Measurements from ENCODE around the gene STIMATE.

The STIMATE gene

GRCh38 chr3:52809662-52810377 lies 87.5 kb downstream of the STIMATE start:
- Mint-ChIP-seq H3K27ac (no peak overlapping the region), H3K36me3 (no peaks in the 10 kb centered on the region), H3K4me1 (no peaks in the 10 kb centered on the region), H3K9me3 (no peaks in the 10 kb centered on the region), H3K27me3 (no peaks in the 10 kb centered on the region), H3K4me3 (no peak overlapping the region)

DNA sequence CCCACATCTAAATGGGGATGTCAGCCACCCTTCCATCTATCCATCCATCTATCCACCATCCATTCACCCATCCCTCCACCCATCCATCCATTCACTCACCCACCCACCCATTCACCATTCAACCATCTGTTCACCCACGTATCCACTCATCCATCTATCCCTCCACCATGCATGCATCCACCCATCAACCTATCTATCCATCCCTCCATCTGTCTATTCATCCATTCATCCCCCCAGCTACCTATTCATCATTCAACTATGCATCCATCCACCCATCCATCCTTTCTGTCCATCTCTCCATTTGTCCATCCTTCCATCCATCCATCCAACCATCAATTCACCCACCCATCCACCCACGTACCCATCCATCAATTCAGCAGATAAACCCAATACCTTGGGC lies 88.2 kb downstream of the STIMATE start:
- no peaks in the 10 kb centered on the region for H3K9me3 Mint-ChIP-seq
- H3K36me3 Mint-ChIP-seq, result no peaks in the 10 kb centered on the region
- no peaks in the 10 kb centered on the region for H3K4me1 Mint-ChIP-seq
- H3K27me3 Mint-ChIP-seq, result no peaks in the 10 kb centered on the region
- H3K27ac Mint-ChIP-seq, result no peak overlapping the region
- H3K4me3 Mint-ChIP-seq, result no peak overlapping the region

- Mint-ChIP-seq H3K4me1 (no peaks in the 10 kb centered on the region), H3K27me3 (no peaks in the 10 kb centered on the region), H3K27ac (no peak overlapping the region), H3K9me3 (no peaks in the 10 kb centered on the region), H3K4me3 (no peak overlapping the region), H3K36me3 (no peaks in the 10 kb centered on the region)
Observed at GRCh38 chr3:52805270-52806039, 91.9 kb downstream of the STIMATE start.

GRCh38 chr3:52801839-52802238 lies 95.5 kb downstream of the STIMATE start:
- Mint-ChIP-seq H3K27me3 (no peaks in the 10 kb centered on the region), H3K4me1 (no peaks in the 10 kb centered on the region), H3K27ac (no peak overlapping the region), H3K9me3 (no peaks in the 10 kb centered on the region), H3K36me3 (no peaks in the 10 kb centered on the region), H3K4me3 (no peak overlapping the region)

GRCh38 chr3:52800079-52800478 lies 97.3 kb downstream of the STIMATE start:
- H3K4me3 Mint-ChIP-seq, result no peak overlapping the region
- H3K27me3 Mint-ChIP-seq, result no peaks in the 10 kb centered on the region
- H3K36me3 Mint-ChIP-seq, result no peaks in the 10 kb centered on the region
- H3K27ac Mint-ChIP-seq, result no peak overlapping the region
- no peaks in the 10 kb centered on the region for H3K9me3 Mint-ChIP-seq
- H3K4me1 Mint-ChIP-seq, result no peaks in the 10 kb centered on the region

DNA sequence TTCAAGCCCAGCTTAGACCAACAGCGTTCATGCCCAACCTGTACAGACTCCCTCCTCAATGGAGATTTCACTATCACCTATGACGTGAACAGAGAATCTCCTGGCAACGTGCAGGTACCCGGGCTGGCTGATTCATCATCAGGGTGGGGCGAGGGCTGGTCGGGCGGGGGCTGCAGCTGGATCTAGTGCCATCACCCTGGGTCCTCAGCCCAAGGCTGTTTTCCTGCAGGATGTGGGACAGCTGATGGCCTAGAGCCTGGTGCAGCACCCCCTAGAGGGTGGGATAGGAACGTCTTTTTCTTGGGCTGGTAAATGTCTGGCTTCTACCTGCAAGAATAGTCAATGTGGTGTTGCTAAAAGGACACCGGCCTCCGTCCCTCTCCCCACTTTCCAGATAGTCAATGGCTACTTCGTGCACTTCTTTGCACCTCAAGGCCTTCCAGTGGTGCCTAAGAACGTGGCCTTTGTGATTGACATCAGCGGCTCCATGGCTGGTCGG lies 98.3 kb downstream of the STIMATE start:
- no peaks in the 10 kb centered on the region for H3K9me3 Mint-ChIP-seq
- no peak overlapping the region for H3K27ac Mint-ChIP-seq
- H3K36me3 Mint-ChIP-seq, result no peaks in the 10 kb centered on the region
- no peaks in the 10 kb centered on the region for H3K27me3 Mint-ChIP-seq
- no peak overlapping the region for H3K4me3 Mint-ChIP-seq
- no peaks in the 10 kb centered on the region for H3K4me1 Mint-ChIP-seq

DNA sequence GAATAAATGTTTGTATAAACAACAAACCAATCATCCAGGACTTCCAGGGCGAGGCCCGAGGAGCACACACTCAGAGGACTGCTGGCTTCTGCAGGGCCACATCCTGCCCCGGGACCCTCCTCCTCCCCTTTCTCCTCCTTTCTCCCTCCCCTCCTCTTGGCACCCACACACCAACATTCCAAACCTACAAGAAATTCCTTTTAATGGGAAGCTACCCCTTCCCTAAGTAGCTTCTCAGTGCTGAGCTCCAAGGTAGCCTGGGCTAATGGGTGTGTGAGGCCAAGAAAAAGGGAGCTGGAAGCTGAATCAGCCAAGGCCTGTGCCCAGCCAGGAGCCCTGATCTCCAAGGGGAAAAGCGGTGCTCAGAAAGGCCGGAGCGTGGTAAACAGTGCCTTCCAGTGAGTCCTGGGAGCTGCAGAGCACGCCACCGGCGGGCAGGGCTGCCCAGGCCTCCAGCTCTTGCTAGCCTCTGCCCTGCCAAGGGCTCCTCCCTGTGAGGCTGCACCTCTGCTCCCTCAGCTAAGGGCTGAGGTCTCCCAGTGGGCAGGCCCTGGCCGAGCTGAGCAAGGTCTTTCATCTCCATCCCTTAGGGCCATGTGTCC lies 98.9 kb downstream of the STIMATE start:
- Mint-ChIP-seq H3K36me3 (no peaks in the 10 kb centered on the region), H3K9me3 (no peaks in the 10 kb centered on the region), H3K27me3 (no peaks in the 10 kb centered on the region), H3K27ac (no peak overlapping the region), H3K4me3 (no peak overlapping the region), H3K4me1 (no peaks in the 10 kb centered on the region)

- no peak overlapping the region for H3K27ac Mint-ChIP-seq
- H3K4me1 Mint-ChIP-seq, result no peaks in the 10 kb centered on the region
- H3K27me3 Mint-ChIP-seq, result no peaks in the 10 kb centered on the region
- no peaks in the 10 kb centered on the region for H3K9me3 Mint-ChIP-seq
- no peaks in the 10 kb centered on the region for H3K36me3 Mint-ChIP-seq
- H3K4me3 Mint-ChIP-seq, result no peak overlapping the region
Observed at GRCh38 chr3:52796411-52796810, 100.9 kb downstream of the STIMATE start.

DNA sequence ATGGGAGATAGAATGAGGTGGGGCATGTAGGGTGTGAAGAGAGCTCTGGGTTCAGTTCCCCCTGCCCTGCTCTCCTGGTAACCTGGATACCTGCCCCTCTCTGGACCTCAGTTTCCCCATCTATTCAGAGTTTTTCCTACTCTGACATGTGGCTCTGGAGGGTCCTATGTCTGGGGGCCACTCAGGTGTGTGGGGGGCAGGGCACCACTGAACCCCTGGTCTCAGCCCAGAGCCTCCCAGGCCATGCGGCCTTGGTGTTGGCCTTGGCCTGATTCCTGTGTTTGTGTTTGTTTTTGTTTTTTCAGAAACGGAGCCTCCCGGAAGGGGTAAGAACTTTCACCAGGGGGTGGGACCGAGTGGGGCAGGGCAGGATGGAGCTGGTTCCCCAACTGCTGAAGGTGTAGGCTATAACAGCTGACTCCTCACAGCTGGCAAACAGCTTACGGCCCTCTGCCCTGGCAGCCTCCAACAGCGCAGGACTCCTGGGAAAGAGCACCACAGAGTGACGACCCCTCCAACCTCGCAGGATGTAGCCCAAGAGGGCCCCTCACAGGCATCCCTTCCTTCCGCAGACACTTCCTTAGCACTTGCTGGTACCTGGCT lies 101.9 kb downstream of the STIMATE start:
- Mint-ChIP-seq H3K27ac (no peak overlapping the region), H3K27me3 (no peaks in the 10 kb centered on the region), H3K4me3 (no peak overlapping the region), H3K36me3 (no peaks in the 10 kb centered on the region), H3K4me1 (no peaks in the 10 kb centered on the region), H3K9me3 (no peaks in the 10 kb centered on the region)

DNA sequence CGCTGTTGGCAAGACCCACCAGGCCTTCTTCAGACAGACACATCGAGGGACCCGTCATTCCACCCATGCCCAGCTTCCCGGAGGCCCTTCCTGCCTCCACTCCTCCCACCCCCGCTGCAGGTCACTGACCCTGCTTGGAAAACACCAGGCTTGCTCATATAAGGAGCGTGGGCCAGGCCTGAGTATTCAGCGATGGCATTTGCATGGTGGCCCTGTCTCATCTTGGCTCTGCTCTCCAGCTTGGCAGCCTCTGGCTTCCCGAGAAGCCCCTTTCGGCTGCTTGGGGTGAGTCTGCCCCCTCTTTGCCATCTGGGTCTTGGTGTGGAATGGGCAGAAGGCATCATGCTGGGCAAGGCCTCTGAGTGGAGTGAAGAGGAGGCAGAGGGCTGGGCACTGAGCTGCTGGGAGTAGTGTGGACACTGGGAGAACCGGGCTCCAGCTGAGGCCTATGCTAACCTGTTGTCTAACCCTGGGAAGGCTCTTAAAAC lies 102.7 kb downstream of the STIMATE start, which contains the start of gene ITIH3:
TSS of gene ITIH3 (plus strand) at position 185 of the 488 bp plus-strand sequence. CDS start at position 193, 8 bp downstream.
- no peaks in the 10 kb centered on the region for H3K4me1 Mint-ChIP-seq
- H3K27ac Mint-ChIP-seq, result no peak within 1 kb of the TSS

DNA sequence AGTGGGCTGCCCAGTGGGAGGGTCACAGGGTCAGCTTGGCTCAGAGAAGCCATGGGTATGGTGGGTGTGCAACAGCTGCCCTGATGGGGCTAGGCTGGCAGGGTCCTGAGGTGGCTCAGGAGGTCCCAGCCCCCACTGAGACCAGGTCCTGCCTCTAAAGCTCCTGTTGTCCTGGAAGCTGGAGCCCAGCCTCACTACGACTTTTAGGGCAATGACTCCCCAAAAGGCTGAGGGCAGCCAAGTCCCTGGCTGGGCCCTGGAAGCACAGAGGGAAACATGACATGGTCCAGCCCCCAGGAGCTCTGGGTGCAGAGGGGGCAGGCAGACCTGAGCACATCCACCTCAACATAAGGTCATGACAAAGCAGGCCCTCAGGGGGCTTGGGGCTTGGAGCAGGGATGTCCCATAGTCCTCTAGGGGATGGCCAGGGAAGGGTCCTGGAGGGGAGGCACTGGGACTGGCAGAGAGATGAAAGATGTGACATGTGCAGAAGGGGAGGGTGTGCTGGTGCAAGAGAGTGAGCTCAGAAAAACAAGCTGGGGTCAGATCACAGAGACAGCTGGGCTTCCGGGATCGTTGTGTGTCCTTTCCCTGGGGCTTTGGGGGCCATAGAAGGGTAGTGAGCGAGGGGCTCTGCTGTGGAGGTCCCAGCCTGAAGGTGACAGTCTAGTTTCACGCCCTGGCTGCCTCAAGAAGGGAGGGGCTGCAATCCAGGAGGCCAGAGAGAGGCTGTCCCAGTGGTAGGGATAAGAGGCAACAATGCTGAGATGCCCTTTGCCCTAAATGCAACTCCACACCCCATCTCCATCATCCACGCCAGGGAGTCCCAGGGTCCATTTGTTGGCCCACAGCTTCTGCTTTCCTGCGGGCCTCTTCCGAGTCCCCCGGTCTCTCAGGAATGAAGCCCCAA lies 103.4 kb downstream of the STIMATE start:
- H3K27ac Mint-ChIP-seq, result no peak overlapping the region
- no peaks in the 10 kb centered on the region for H3K36me3 Mint-ChIP-seq
- no peak overlapping the region for H3K4me3 Mint-ChIP-seq
- no peaks in the 10 kb centered on the region for H3K27me3 Mint-ChIP-seq
- H3K9me3 Mint-ChIP-seq, result no peaks in the 10 kb centered on the region
- H3K4me1 Mint-ChIP-seq, result no peaks in the 10 kb centered on the region

More for the DNA sequence above, 102.7 kb downstream of the STIMATE start, which contains the start of gene ITIH3:
- Mint-ChIP-seq H3K36me3 (no peaks in the 10 kb centered on the region), H3K4me3 (no peak within 1 kb of the TSS), H3K9me3 (no peaks in the 10 kb centered on the region), H3K27me3 (no peaks in the 10 kb centered on the region)

GRCh38 chr3:52792961-52793695 lies 104.2 kb downstream of the STIMATE start:
- no peaks in the 10 kb centered on the region for H3K4me1 Mint-ChIP-seq
- H3K4me3 Mint-ChIP-seq, result no peak overlapping the region
- H3K27ac Mint-ChIP-seq, result no peak overlapping the region
- no peaks in the 10 kb centered on the region for H3K9me3 Mint-ChIP-seq
- H3K36me3 Mint-ChIP-seq, result no peaks in the 10 kb centered on the region
- no peaks in the 10 kb centered on the region for H3K27me3 Mint-ChIP-seq

DNA sequence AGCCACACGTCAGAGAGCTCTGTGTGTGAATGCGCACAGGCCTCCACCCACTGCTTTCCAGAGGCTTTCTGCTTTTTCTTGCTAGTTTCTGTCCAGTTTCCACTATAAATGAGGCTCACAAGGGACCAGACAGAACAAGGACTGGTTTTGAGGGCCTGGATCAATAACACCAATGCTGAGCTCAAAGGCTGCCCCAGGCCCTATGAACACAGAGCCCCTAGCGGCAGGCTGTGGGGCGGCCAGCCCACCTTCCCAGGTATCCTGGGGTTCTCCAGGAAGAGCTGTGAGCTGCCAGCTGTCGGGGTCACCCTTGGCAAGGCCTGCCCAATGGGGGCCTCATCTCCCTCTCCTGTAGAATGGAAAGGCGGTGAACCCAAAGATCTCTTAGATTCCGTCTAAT lies 104.9 kb downstream of the STIMATE start:
- Mint-ChIP-seq H3K9me3 (no peaks in the 10 kb centered on the region), H3K36me3 (no peaks in the 10 kb centered on the region), H3K27ac (no peak overlapping the region), H3K27me3 (no peaks in the 10 kb centered on the region), H3K4me1 (no peaks in the 10 kb centered on the region), H3K4me3 (no peak overlapping the region)

GRCh38 chr3:52791928-52792327 lies 105.4 kb downstream of the STIMATE start:
- no peaks in the 10 kb centered on the region for H3K9me3 Mint-ChIP-seq
- H3K4me1 Mint-ChIP-seq, result no peaks in the 10 kb centered on the region
- no peaks in the 10 kb centered on the region for H3K36me3 Mint-ChIP-seq
- no peak overlapping the region for H3K27ac Mint-ChIP-seq
- no peak overlapping the region for H3K4me3 Mint-ChIP-seq
- no peaks in the 10 kb centered on the region for H3K27me3 Mint-ChIP-seq

All from activated naive CD4-positive, alpha-beta T cell treated with anti-CD3 and anti-CD28 coated beads, Interleukin-2, amount 50 U/mL, for 24 hours (primary cell).